Ovary (tissue), 9 donors: ENCODE results near the gene ST6GALNAC4. TPM values are rescaled to one million over a fixed set of nuclear protein-coding genes. Genes with fewer than 3 reads are reported as not detected.
A peak's percentile ranks its signal among the peaks of the same experiment; 100 is the strongest.

ENCODE experiments used
- DNase-seq, 5 donors: peaks; one replicate each; pipeline ENCODE4 v3.0.0-alpha.2; 2019 to 2020
- H3K27ac ChIP-seq, 2 donors: fragments of 200-600 bp; one replicate each; pipeline versions ENCODE4 v1.5.1 to v1.8.0; 2019 to 2022
- H3K27me3 ChIP-seq: fragments of 200-600 bp; one replicate; pipeline ENCODE4 v1.8.0; 2022
- H3K36me3 ChIP-seq: fragments of 200-600 bp; sonication (generic); one replicate; pipeline ENCODE4 v1.5.1; 2019
- H3K4me1 ChIP-seq: one replicate; pipeline ENCODE4 v1.8.1; 2013; ENCODE audit warnings: mild to moderate bottlenecking, moderate library complexity; ENCODE audit not compliant: insufficient read depth
- H3K4me3 ChIP-seq: fragments of 200-600 bp; sonication (generic); one replicate; pipeline ENCODE4 v1.5.1; 2017
- H3K9me3 ChIP-seq, 2 donors: fragments of 200-600 bp in 1 of 2; sonication (generic) in 1 of 2; one replicate each; pipeline versions ENCODE4 v1.5.1 to v1.8.1; 2013 to 2019; ENCODE audit warnings: mild to moderate bottlenecking in 1 of 2, moderate library complexity in 1 of 2
- CTCF ChIP-seq, 3 donors: fragments of 450-650 bp in 2 of 3; fragments of 200-600 bp in 1 of 3; IDR thresholded peaks; one replicate each; pipeline versions ENCODE4 v1.5.1 to v1.8.0; 2016 to 2022; ENCODE audit warnings: antibody characterized with exemption in 3 of 3, mild to moderate bottlenecking in 1 of 3
- EP300 ChIP-seq: sonication (generic); formaldehyde crosslinking; IDR thresholded peaks from one replicate; pipeline ENCODE4 v1.6.1; 2017; ENCODE audit warnings: antibody characterized with exemption
- POLR2A ChIP-seq: fragments of 450-650 bp; IDR thresholded peaks from one replicate; pipeline ENCODE4 v1.6.1; 2017; ENCODE audit warnings: antibody characterized with exemption, mild to moderate bottlenecking, moderate library complexity
- WGBS, 3 donors: extraction: QIAGEN DNeasy Blood & Tissue Kit in 1 of 3; methylation state at CpG; one replicate each; pipeline versions ENCODE4 v1.1.5 to v1.1.7; 2013 to 2017; 5-methylcytosine and 5-hydroxymethylcytosine counted together
- intact Hi-C, 4 donors: fragments of 100-400 bp; cut with DNase I; formaldehyde crosslinking; loops; one replicate each; pipeline versions ENCODE4 v1.11.0 to v1.15.1; 2022 to 2023
- polyA plus RNA-seq, 2 donors: library from polyadenylated mRNA; stranded (reverse); fragments of 200-250 nt in 1 of 2; fragments of 350-450 nt in 1 of 2; fragmentation: Illumina TruSeq in 1 of 2; extraction: RNeasy Lipid Tissue Mini Kit (QIAGEN cat#74804) in 1 of 2; gene quantifications; one replicate each; pipeline ENCODE4 v1.2.3, GENCODE V29; 2013 to 2014
- total RNA-seq, 7 donors: library from RNA; depleted of rRNA in 2 of 7; stranded (reverse); fragments of >200 nt in 2 of 7; fragmentation: NEBNext Ultra II Directional in 3 of 7; extraction: Animal tissue kit (Norgen Biotek cat#: 25700) in 3 of 7; gene quantifications; one replicate each; pipeline versions ENCODE4 v1.1.0 to v1.2.4, GENCODE V29; 2016 to 2023
- donor health status: DM: no; HTN: no; CAD: no; lungs with moderate emphysema.
- donor health status: DM: no; HTN: no; CAD: no.
- donor health status: Bipolar disorder and iron deficiency.
- donor health status: DM: yes; HTN: yes; CAD: no.
- donor health status: DM: no; HTN: no; CAD: no.
- donor health status: DM: yes; HTN: yes; CAD: no.

Gene ST6GALNAC4
- total and polyA plus RNA-seq, 9 donors: 2.2 to 58.4 (median 45.8) TPM

GRCh38 chr9:127909839-127910273 lies 7.0 kb downstream of the ST6GALNAC4 start:
- TF ChIP-seq EP300 (no peak), CTCF (IDR thresholded peaks at IDR 0.05) (no peak), POLR2A (no peak)
- WGBS, 3 donors: 83 to 90% (median 86%) methylated on average over 17 of the region's 17 CpGs
- Histone ChIP-seq H3K4me3 (no peak overlapping the region), H3K27ac (peak overlapping the region in 1 of 2 donors; percentile 12), H3K27me3 (no peaks in the 10 kb centered on the region), H3K4me1 (peaks cover 8% of the 10 kb centered on the region), H3K36me3 (no peaks in the 10 kb centered on the region), H3K9me3 (no peaks in the 10 kb centered on the region)
- intact Hi-C loops: no loop called here
- DNase-seq: peak in 2 of 5 donors; percentile 34 to 53

- peaks cover 19% of the 10 kb centered on the region for H3K4me1 ChIP-seq
- H3K9me3 ChIP-seq: no peaks in the 10 kb centered on the region
- 92 to 95% (median 94%) methylated on average over 10 of the region's 10 CpGs for WGBS, 3 donors
- TF ChIP-seq CTCF (IDR thresholded peaks at IDR 0.05): no peak
- TF ChIP-seq EP300: no peak
- no peak for TF ChIP-seq POLR2A
- no peak overlapping the region for H3K4me3 ChIP-seq
- intact Hi-C loops: no loop called here
- no peaks in the 10 kb centered on the region for H3K36me3 ChIP-seq
- H3K27ac ChIP-seq: no peak overlapping the region
- H3K27me3 ChIP-seq: no peaks in the 10 kb centered on the region
- DNase-seq: peak in 1 of 5 donors; percentile 33
Observed at GRCh38 chr9:127908660-127908926, 8.2 kb downstream of the ST6GALNAC4 start.

GRCh38 chr9:127907867-127908659 lies 8.8 kb downstream of the ST6GALNAC4 start:
- intact Hi-C loops: no loop called here
- Histone ChIP-seq H3K4me3 (no peak overlapping the region), H3K4me1 (peaks cover 21% of the 10 kb centered on the region), H3K27me3 (no peaks in the 10 kb centered on the region), H3K9me3 (no peaks in the 10 kb centered on the region), H3K27ac (no peak overlapping the region), H3K36me3 (no peaks in the 10 kb centered on the region)
- WGBS, 3 donors: 83 to 85% (median 84%) methylated on average over 34 to 35 of the region's 35 CpGs
- peak in 1 of 5 donors; percentile 36 for DNase-seq
- TF ChIP-seq POLR2A: no peak
- no peak for TF ChIP-seq EP300
- no peak for TF ChIP-seq CTCF (IDR thresholded peaks at IDR 0.05)

GRCh38 chr9:127905788-127906191 lies 11.1 kb downstream of the ST6GALNAC4 start:
- Histone ChIP-seq H3K36me3 (no peaks in the 10 kb centered on the region), H3K9me3 (no peaks in the 10 kb centered on the region), H3K4me3 (no peak overlapping the region), H3K4me1 (peaks cover 21% of the 10 kb centered on the region), H3K27me3 (no peaks in the 10 kb centered on the region), H3K27ac (peak overlapping the region; percentile 7 to 86)
- DNase-seq: peak in 2 of 5 donors; percentile 45 to 48
- no peak for TF ChIP-seq CTCF (IDR thresholded peaks at IDR 0.05)
- TF ChIP-seq EP300: no peak
- no peak for TF ChIP-seq POLR2A
- WGBS, 3 donors: 65 to 79% (median 76%) methylated on average over 12 of the region's 12 CpGs
- intact Hi-C loops: no loop called here
